GM23338 (cell line): Measurements from ENCODE around the gene PHF21A.

ENCODE experiments used
- ETS1 ChIP-seq: IDR thresholded peaks from 2 replicates; pipeline ENCODE4 v1.6.1; 2016; ENCODE audit warnings: antibody characterized with exemption
- EZH2 ChIP-seq: fragments of 200-600 bp; sonication (generic); IDR thresholded peaks from one replicate; pipeline ENCODE4 v1.8.0; 2017; ENCODE audit warnings: antibody characterized with exemption, mild to moderate bottlenecking, low read depth; ENCODE audit not compliant: unreplicated experiment
- EZH2phosphoT487 ChIP-seq: fragments of 200-600 bp; sonication (generic); IDR thresholded peaks from one replicate; pipeline ENCODE4 v1.8.1; 2018; ENCODE audit warnings: antibody characterized with exemption; ENCODE audit not compliant: unreplicated experiment
- NANOG ChIP-seq: IDR thresholded peaks from 2 replicates; pipeline ENCODE4 v1.6.1; 2016; ENCODE audit warnings: antibody characterized with exemption, borderline replicate concordance
- REST ChIP-seq: IDR thresholded peaks from one replicate; pipeline ENCODE4 v1.6.1; 2018; ENCODE audit warnings: antibody characterized with exemption; ENCODE audit not compliant: unreplicated experiment
- TF ChIP-seq, protein P1 (sequence below), 2 experiments: fragments of 200-600 bp in 1 of 2; sonication (generic) in 1 of 2; conservative IDR thresholded peaks; 2 replicates each; pipeline versions ENCODE4 v1.5.1 to v1.6.1; 2016 to 2017; ENCODE audit warnings: antibody characterized with exemption in 2 of 2, low read depth in 2 of 2, mild to moderate bottlenecking in 2 of 2, moderate library complexity in 1 of 2

DNA sequence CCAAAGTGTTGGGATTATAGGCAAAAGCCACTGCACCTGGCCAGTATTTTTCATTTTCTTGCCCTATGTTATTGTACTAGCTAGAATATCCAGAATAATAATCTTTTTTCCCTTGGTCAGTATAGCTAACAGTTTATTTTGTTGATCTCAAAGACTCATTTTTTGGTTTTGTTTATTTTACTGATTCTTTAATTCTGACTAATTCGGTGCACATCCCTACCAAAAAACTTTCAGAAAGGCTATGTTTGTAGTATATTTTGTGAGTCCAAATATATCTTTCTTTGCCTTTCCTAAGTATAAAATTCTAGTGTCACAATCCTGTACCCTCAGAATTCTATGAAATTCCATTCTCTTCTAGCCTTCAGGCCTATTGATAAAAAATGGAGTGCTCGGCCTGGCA, 84.3 kb downstream of the PHF21A start:
- TF ChIP-seq, protein P1, sequence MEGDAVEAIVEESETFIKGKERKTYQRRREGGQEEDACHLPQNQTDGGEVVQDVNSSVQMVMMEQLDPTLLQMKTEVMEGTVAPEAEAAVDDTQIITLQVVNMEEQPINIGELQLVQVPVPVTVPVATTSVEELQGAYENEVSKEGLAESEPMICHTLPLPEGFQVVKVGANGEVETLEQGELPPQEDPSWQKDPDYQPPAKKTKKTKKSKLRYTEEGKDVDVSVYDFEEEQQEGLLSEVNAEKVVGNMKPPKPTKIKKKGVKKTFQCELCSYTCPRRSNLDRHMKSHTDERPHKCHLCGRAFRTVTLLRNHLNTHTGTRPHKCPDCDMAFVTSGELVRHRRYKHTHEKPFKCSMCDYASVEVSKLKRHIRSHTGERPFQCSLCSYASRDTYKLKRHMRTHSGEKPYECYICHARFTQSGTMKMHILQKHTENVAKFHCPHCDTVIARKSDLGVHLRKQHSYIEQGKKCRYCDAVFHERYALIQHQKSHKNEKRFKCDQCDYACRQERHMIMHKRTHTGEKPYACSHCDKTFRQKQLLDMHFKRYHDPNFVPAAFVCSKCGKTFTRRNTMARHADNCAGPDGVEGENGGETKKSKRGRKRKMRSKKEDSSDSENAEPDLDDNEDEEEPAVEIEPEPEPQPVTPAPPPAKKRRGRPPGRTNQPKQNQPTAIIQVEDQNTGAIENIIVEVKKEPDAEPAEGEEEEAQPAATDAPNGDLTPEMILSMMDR (conservative IDR thresholded peaks at IDR 0.05; ENCODE audit: low read depth in 2 of 2): no peak
- TF ChIP-seq ETS1 (no peak), EZH2 (no peak), EZH2phosphoT487 (no peak), REST (no peak), NANOG (no peak)
